Astrocyte of the cerebellum (primary cell): ENCODE data around the gene OSBPL5.

ENCODE experiments used
- DNase-seq: peaks from one replicate; pipeline ENCODE4 v3.0.0-alpha.2; 2011; ENCODE audit warnings: low read depth
- H3K4me3 ChIP-seq: 2 replicates; pipeline ENCODE4 v1.5.1; 2011; ENCODE audit warnings: mild to moderate bottlenecking, low read depth, low read length, moderate library complexity
- in situ Hi-C: cut with HindIII; loops from 2 replicates; pipeline ENCODE4 v1.10.0; 2017; ENCODE audit warnings: low sequenced_read_pairs
- TF ChIP-seq, protein P1 (sequence below): IDR thresholded peaks from 2 replicates; pipeline ENCODE4 v1.5.1; 2012; ENCODE audit warnings: low read length, low read depth, moderate library complexity, mild to moderate bottlenecking; ENCODE audit errors: missing control alignments

Gene OSBPL5

GRCh38 chr11:3167143-3168119 is 2.3 kb upstream of the OSBPL5 start:
- DNase-seq, result no peak
- TF ChIP-seq, protein P1, sequence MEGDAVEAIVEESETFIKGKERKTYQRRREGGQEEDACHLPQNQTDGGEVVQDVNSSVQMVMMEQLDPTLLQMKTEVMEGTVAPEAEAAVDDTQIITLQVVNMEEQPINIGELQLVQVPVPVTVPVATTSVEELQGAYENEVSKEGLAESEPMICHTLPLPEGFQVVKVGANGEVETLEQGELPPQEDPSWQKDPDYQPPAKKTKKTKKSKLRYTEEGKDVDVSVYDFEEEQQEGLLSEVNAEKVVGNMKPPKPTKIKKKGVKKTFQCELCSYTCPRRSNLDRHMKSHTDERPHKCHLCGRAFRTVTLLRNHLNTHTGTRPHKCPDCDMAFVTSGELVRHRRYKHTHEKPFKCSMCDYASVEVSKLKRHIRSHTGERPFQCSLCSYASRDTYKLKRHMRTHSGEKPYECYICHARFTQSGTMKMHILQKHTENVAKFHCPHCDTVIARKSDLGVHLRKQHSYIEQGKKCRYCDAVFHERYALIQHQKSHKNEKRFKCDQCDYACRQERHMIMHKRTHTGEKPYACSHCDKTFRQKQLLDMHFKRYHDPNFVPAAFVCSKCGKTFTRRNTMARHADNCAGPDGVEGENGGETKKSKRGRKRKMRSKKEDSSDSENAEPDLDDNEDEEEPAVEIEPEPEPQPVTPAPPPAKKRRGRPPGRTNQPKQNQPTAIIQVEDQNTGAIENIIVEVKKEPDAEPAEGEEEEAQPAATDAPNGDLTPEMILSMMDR, result no peak
- no peak overlapping the region for H3K4me3 ChIP-seq
- in situ Hi-C loops, result no loop called here

- in situ Hi-C loops, result no loop called here
- no peak overlapping the region for H3K4me3 ChIP-seq
- TF ChIP-seq, protein P1, result no peak
- DNase-seq, result no peak
Observed at GRCh38 chr11:3166268-3167142, 1.4 kb upstream of the OSBPL5 start.

GRCh38 chr11:3165916-3166267 is 782 bp upstream of the OSBPL5 start:
- H3K4me3 ChIP-seq, result no peak overlapping the region
- TF ChIP-seq, protein P1, result no peak
- DNase-seq, result no peak
- in situ Hi-C loops, result no loop called here

- DNase-seq, result no peak
- TF ChIP-seq, protein P1, result no peak
- H3K4me3 ChIP-seq, result peak overlapping the region; percentile 89
- in situ Hi-C loops, result no loop called here
Observed at GRCh38 chr11:3164552-3165151, 458 bp downstream of the OSBPL5 start.

DNA sequence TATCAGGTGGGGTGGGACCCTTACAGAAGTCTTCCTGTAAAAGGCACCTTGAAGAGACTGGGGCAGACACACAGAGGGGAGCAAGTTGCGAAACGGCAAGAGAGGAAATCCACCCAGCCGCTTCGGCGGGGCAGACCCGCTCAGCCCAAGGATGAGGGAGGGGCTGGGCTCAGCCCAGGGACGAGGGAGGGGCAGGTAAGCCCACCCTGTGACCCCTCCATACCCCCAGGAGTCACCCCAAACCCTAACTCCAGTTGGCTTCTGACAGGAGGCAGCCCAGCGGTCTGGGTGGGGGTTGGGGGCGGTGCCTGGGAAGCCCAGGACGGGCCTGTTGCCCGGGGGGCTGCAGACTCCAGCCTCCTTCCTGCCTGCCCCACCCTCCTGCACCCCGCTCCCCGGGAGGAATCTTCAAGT is 965 bp downstream of the OSBPL5 start:
- TF ChIP-seq, protein P1, result no peak
- no peak for DNase-seq
- H3K4me3 ChIP-seq, result peak overlapping the region; percentile 89
- in situ Hi-C loops, result no loop called here
